BJ (cell line): ENCODE results near the gene IQCN. TPM values are rescaled to one million over a fixed set of nuclear protein-coding genes. Genes with fewer than 3 reads are reported as not detected.
A peak's percentile ranks its signal among the peaks of the same experiment; 100 is the strongest.

Source experiments
- CTCF ChIA-PET: fragments of 350-600 bp; formaldehyde crosslinking; extraction: SDS; loops from one replicate; lab custom pipeline; 2021; ENCODE audit warnings: antibody characterized with exemption, inconsistent platforms; lab: Yijun Ruan, JAX
- POLR2A ChIA-PET: fragments of 300-600 bp; sonication (Branson Sonifier 250); formaldehyde crosslinking; extraction: SDS; loops from one replicate; lab custom pipeline; 2021; ENCODE audit warnings: antibody characterized with exemption; lab: Charles Lee
- DNase-seq: peaks from one replicate; pipeline ENCODE4 v3.0.0-alpha.2; 2011; ENCODE audit warnings: low read depth
- H3K27me3 ChIP-seq: 2 replicates; pipeline ENCODE4 v1.6.0; 2011; ENCODE audit warnings: low read length; ENCODE audit not compliant: control insufficient read depth, insufficient read depth
- H3K36me3 ChIP-seq: 2 replicates; pipeline ENCODE4 v1.5.1; 2011; ENCODE audit warnings: low read length; ENCODE audit not compliant: control insufficient read depth, insufficient read depth
- H3K4me3 ChIP-seq: 2 replicates; pipeline ENCODE4 v1.5.1; 2011; ENCODE audit warnings: low read depth, mild to moderate bottlenecking, control low read depth, low read length
- polyA plus RNA-seq: library from polyadenylated mRNA; depleted of rRNA; stranded (reverse); fragments of >200 nt; gene quantifications from 2 replicates; pipeline ENCODE4 v1.2.3, GENCODE V29; 2011
- TF ChIP-seq, protein P1 (sequence below): IDR thresholded peaks from 2 replicates; pipeline ENCODE4 v1.5.1; 2011; ENCODE audit warnings: low read depth, mild to moderate bottlenecking, control low read depth, inconsistent platforms, low read length, moderate library complexity; ENCODE audit not compliant: insufficient read depth

IQCN gene
- polyA plus RNA-seq, 1 experiment: 1.5 TPM

DNA sequence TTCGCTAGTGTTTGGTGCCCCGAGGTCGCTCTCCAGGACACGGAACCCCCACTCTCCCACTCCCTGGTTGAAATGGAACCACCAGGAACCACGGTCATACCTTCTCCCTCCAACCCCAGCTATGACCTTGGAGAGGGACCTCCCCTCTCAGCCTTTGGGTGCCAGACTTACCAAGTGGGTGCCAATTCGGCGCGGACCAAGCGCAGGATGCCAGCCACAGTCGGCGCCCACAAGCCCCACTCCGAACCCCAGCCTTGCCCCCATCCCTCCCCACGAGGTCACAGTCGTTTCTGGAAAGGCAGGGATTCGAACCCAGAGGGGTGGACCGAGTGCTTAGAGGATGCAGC lies 48.9 kb downstream of the IQCN start:
- POLR2A ChIA-PET: no interaction called here
- Histone ChIP-seq H3K36me3 (no peaks in the 10 kb centered on the region), H3K4me3 (no peak overlapping the region), H3K27me3 (peaks cover 7% of the 10 kb centered on the region)
- DNase-seq: no peak
- TF ChIP-seq, protein P1, sequence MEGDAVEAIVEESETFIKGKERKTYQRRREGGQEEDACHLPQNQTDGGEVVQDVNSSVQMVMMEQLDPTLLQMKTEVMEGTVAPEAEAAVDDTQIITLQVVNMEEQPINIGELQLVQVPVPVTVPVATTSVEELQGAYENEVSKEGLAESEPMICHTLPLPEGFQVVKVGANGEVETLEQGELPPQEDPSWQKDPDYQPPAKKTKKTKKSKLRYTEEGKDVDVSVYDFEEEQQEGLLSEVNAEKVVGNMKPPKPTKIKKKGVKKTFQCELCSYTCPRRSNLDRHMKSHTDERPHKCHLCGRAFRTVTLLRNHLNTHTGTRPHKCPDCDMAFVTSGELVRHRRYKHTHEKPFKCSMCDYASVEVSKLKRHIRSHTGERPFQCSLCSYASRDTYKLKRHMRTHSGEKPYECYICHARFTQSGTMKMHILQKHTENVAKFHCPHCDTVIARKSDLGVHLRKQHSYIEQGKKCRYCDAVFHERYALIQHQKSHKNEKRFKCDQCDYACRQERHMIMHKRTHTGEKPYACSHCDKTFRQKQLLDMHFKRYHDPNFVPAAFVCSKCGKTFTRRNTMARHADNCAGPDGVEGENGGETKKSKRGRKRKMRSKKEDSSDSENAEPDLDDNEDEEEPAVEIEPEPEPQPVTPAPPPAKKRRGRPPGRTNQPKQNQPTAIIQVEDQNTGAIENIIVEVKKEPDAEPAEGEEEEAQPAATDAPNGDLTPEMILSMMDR: no peak
- CTCF ChIA-PET: interaction anchor here (2.5 to 2.7 kb wide), 2 partner anchors 17 to 27 kb away, joined by 8 to 12 read pairs; no protein-coding TSS in a partner anchor

DNA sequence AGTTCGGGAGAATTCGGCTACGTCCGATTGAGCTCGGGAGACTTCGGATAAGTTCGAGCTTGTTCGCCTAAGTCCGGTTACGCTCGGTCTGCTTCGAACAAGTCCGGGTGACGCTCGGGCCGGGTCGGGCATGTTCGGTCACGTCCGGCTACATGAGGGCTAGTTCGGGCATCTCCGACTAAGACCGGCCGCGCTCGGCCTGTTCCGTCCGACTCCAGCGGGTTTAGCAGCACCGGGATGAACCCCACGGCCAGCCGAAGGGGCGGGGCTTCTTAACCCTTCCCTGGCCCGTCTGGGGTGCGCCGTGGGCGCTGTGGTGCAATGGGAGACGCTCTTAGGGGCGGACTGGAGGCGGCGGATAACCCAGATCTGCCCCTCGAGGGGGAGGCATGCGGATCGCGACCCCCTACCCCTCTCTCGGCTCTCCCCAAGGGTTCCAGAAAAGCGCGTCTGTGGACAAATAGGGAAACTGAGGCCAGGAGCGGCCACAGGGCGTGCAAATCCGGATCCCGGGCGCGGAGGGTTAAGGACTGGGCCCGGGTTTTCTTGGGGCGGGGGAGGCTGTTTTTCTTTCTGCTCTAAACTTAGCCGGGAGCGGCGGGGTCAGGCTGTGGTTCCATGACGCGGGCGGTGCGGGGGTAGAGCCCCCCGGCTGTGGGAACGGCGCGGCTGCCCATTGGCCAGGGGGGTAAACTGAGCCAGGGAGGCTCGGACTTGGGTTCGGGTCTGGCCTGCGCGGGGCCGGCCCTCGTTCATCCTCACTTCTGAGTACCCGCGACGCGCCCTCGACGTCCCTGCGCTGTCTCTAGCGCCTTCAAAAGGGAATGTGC lies 49.5 kb downstream of the IQCN start:
- peak; percentile 88 for DNase-seq
- H3K36me3 ChIP-seq: no peaks in the 10 kb centered on the region
- TF ChIP-seq, protein P1: no peak
- H3K4me3 ChIP-seq: peak overlapping the region; percentile 34
- peaks cover 7% of the 10 kb centered on the region for H3K27me3 ChIP-seq
- CTCF ChIA-PET: interaction anchor here (1.0 to 2.7 kb wide), 6 partner anchors 11 to 104 kb away, joined by 3 to 12 read pairs (median 6); partner anchors contain the start of gene MPV17L2
- POLR2A ChIA-PET: interaction anchor here (0.5 to 0.6 kb wide), 3 partner anchors 53 to 428 kb away, joined by 4 to 5 read pairs (median 5); partner anchors contain the start of gene ARRDC2

DNA sequence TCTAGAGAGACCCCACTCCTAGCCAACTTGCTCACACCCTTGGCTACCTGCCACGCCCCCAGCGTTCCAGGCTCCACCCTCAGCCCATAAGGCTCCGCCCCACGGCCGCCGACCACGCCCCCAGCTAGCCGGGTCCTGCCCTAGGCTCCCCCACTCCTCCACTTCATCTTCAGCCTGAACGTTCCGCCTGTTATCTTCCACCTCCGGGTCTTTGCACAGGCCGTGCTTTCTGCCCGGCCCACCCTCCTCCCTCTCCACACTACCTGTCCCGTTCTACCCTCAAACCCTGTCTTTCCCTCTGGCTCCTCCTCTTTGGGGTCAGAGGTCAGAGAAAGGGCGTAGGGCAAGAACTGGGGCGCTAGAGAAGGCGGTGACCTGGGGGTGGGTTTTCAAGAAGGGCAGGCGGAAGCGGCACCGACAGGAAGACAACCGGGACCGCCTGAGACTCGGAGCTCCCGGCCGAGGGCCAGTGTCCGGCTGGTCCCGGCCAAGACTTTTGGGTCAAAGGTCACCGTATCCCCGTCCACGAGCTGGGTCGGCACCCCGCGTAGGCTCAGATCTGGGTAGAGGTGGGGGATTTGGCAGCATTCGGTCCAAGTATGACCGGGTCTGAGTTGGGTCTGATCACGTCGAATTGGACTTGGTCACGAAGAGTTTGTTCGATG lies 50.3 kb downstream of the IQCN start:
- H3K27me3 ChIP-seq: peaks cover 7% of the 10 kb centered on the region
- no peak for DNase-seq
- H3K4me3 ChIP-seq: peak overlapping the region; percentile 34
- no peaks in the 10 kb centered on the region for H3K36me3 ChIP-seq
- ChIA-PET CTCF (interaction anchor here (1.0 to 2.7 kb wide), 6 partner anchors 10 to 105 kb away, joined by 3 to 12 read pairs (median 6); partner anchors contain the start of gene MPV17L2), POLR2A (interaction anchor here (0.5 to 0.6 kb wide), 3 partner anchors 54 to 428 kb away, joined by 4 to 5 read pairs (median 5); partner anchors contain the start of gene ARRDC2)
- TF ChIP-seq, protein P1: no peak

DNA sequence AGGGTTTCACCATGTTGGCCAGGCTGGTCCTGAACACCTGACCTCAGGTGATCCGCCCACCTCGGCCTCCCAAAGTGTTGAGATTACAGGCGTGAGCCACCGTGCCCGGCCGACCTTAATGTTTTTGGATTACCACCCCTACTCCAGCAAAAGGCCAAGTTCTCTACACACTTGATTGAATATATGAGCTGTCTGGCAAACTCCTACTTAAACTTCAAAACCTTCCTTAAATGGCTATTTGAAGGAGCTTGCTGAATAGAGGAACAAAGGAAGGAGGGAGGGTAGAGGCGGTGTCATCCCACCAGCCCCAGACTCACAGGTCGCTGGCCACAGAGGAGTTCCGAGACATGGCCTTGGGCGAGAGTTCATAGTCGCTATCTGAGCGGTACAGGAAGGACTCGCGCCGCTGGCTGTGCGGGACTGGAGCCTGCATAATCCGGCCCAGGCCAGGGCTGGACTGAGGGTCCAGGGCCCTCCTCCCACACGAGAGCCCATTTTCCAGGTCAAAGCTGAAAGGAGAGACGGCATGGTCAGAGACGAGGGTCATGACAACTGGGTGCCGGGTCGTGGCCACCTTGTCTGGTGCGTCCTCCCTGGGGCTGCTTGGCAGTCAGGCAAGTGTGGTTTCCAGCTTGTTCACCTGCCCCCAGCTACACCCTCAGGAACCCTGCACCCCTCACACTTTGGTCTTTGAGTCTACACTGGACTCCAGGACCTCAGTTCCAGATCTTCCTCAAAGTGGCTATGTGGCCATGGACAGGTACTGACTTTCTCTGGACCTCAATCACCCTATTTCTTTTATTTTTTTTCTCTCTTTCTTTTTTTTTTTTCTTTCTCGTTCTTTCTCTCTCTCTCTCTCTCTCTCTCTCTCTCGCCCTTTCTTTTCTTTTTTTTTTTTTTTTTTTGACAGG lies 52.2 kb downstream of the IQCN start:
- ChIA-PET POLR2A (no interaction called here), CTCF (interaction anchor here (0.5 to 1.6 kb wide), 5 partner anchors 12 to 57 kb away, joined by 3 to 6 read pairs (median 3); no protein-coding TSS in a partner anchor)
- TF ChIP-seq, protein P1: no peak
- DNase-seq: no peak
- H3K4me3 ChIP-seq: no peak overlapping the region
- peaks cover 10% of the 10 kb centered on the region for H3K27me3 ChIP-seq
- H3K36me3 ChIP-seq: no peaks in the 10 kb centered on the region
